WERI-Rb-1 (cell line): Measurements from ENCODE around the gene SURF1.

Experiments
- DNase-seq: peaks from one replicate; pipeline ENCODE4 v3.0.0-alpha.2; 2020
- H3K27ac ChIP-seq: fragments of 250-450 bp; sonication (Bioruptor Pico); 2 replicates; pipeline ENCODE4 v1.5.1; 2020; ENCODE audit warnings: mild to moderate bottlenecking, moderate library complexity
- H3K27me3 ChIP-seq: fragments of 250-450 bp; sonication (Bioruptor Pico); 2 replicates; pipeline ENCODE4 v1.5.1; 2021; ENCODE audit warnings: mild to moderate bottlenecking, low read depth, moderate library complexity; ENCODE audit not compliant: insufficient read depth, severe bottlenecking
- H3K36me3 ChIP-seq: fragments of 250-450 bp; sonication (Bioruptor Pico); 2 replicates; pipeline ENCODE4 v1.5.1; 2020; ENCODE audit warnings: mild to moderate bottlenecking, moderate library complexity
- H3K4me3 ChIP-seq: 2 replicates; pipeline ENCODE4 v1.5.1; 2011; ENCODE audit warnings: low read depth, mild to moderate bottlenecking, control low read depth, low read length
- H3K9me3 ChIP-seq: fragments of 250-450 bp; sonication (Bioruptor Pico); 2 replicates; pipeline ENCODE4 v1.5.1; 2021; ENCODE audit warnings: mild to moderate bottlenecking, moderate library complexity; ENCODE audit not compliant: severe bottlenecking
- TF ChIP-seq, protein P1 (sequence below): IDR thresholded peaks from 2 replicates; pipeline ENCODE4 v1.5.1; 2011; ENCODE audit warnings: low read depth, mild to moderate bottlenecking, control low read depth, inconsistent platforms, low read length

The SURF1 gene

DNA sequence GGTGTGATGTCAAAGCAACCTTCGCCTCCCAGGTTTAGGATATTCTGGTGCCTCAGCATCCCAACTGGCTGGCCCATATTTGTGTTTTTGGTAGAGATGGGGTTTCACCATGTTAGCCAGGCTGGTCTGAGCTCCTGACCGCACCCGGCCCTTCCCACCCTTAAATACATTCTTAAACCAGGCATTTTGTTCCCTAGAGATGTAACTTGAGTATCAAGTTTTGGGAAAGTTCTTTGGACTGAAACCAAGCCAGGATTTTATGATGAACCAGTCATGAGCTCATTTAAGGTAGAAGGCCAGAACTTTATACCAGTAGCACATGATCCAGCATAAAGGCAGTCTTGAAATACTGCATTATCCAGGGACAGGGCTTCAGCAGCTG is 4.8 kb downstream of the SURF1 start:
- Histone ChIP-seq H3K4me3 (no peak overlapping the region), H3K36me3 (peaks cover 58% of the 10 kb centered on the region)
- no peak for DNase-seq

DNA sequence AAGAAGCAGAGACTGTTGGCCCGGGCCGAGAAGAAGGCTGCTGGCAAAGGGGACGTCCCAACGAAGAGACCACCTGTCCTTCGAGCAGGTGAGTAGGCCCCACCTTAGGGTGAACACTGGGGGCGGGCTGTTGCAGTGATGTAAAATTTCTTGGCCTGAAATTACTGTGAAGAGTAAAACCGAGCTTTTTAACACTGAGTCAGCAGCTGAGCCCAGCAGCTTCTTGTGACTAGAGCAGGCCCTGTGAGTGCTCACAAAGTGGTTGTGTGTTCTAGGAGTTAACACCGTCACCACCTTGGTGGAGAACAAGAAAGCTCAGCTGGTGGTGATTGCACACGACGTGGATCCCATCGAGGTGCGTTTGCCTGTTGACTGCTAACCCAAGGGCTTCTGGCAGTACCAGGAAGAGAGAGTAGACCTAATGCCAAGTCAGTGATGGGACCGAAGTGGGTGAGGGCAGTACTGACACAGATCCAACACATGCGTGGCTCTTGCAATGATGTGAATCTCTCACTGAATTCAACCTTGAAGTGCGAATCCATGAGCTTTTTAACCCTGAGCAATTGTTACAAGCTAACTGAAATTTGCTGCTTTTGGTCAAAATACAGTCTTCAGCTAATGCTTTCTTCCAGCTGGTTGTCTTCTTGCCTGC is 6.2 kb downstream of the SURF1 start:
- Histone ChIP-seq H3K27me3 (no peaks in the 10 kb centered on the region), H3K4me3 (no peak overlapping the region), H3K36me3 (peaks cover 72% of the 10 kb centered on the region), H3K27ac (peak overlapping the region; percentile 96; the same call in 1 of the 2 replicates), H3K9me3 (no peaks in the 10 kb centered on the region)
- DNase-seq: no peak
- TF ChIP-seq, protein P1, sequence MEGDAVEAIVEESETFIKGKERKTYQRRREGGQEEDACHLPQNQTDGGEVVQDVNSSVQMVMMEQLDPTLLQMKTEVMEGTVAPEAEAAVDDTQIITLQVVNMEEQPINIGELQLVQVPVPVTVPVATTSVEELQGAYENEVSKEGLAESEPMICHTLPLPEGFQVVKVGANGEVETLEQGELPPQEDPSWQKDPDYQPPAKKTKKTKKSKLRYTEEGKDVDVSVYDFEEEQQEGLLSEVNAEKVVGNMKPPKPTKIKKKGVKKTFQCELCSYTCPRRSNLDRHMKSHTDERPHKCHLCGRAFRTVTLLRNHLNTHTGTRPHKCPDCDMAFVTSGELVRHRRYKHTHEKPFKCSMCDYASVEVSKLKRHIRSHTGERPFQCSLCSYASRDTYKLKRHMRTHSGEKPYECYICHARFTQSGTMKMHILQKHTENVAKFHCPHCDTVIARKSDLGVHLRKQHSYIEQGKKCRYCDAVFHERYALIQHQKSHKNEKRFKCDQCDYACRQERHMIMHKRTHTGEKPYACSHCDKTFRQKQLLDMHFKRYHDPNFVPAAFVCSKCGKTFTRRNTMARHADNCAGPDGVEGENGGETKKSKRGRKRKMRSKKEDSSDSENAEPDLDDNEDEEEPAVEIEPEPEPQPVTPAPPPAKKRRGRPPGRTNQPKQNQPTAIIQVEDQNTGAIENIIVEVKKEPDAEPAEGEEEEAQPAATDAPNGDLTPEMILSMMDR: no peak

More for the DNA sequence above, 4.8 kb downstream of the SURF1 start:
- Histone ChIP-seq H3K9me3 (no peaks in the 10 kb centered on the region), H3K27me3 (no peaks in the 10 kb centered on the region), H3K27ac (no peak overlapping the region)
- TF ChIP-seq, protein P1: no peak

DNA sequence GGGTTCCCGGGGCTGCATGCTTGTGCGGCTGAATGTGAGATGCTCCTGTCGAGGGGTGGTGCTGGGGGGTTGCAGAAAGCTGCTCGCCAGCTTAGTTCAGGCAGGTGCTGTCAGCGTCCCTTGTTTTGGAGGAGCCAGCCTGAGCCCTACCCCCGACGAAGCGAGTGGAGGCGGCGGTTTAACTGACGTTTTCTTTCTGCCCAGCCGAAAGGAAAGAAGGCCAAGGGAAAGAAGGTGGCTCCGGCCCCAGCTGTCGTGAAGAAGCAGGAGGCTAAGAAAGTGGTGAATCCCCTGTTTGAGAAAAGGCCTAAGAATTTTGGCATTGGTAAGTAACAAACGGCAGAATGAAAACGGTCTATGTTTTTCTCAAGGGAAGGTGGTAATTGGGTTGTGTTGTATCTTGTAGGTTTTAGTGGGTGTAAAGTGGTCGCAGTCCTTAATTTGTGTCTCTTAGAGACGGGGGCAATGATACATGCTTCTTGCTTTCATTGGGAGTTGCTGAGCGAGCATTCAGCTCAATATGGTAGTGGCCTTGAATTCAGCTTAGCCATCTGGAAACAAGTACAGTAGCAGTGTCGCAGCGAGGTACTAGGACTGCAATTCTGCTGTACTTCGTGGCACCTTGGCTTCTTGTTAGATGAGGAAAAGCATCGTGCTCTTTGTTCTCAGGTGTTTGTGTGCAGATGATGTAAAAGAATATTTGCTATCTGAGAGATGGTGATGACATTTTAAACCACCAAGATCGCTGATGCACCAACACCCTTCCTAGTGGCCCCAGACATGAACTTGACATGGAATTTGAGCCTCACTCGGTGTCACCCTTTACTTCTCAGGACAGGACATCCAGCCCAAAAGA is 7.3 kb downstream of the SURF1 start:
- peak overlapping the region; percentile 96 for H3K27ac ChIP-seq
- DNase-seq: no peak
- TF ChIP-seq, protein P1: no peak
- H3K27me3 ChIP-seq: no peaks in the 10 kb centered on the region
- peaks cover 84% of the 10 kb centered on the region for H3K36me3 ChIP-seq
- H3K9me3 ChIP-seq: no peaks in the 10 kb centered on the region
- H3K4me3 ChIP-seq: peak overlapping the region; percentile 98

DNA sequence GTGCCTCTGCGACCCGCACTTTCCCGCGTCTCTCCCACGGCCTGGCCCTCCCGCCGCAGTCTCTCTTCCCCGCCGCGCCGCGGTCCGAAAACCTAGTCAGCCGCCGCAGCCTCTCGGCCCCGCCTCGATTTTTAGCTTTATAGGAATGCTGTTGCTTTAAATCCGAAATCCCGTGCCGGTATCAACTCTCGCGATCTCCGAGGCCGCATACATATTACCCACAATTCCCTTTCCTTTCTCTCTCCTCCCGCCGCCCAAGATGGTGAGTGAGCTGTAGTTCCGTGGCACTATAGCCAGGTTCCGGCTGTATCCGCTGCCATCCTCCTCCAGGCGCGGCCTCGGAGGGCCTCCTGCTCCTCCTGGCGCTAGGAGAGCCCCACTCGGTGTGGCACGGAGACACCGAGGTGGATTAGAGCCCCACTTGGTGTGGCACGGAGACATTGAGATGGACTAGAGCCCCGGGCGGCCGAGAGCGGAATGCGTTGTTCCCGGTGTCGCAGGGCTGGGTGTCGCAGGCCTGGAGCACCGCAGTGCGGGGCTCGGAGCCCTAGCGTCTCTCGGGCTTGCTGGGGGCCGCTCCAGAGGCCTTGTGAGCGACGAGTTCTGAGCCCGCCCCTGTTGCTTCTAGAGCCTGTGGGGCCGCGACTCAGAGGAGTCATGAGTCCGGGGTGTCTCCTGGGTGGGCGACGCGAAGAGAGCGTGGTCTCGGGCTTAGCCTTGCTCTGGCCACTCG is 8.1 kb downstream of the SURF1 start, which contains the start of the genes MED22 and RPL7A:
Gene MED22 (minus strand): TSS at position 147 of the 733 bp plus-strand sequence. CDS start 1,469 bp downstream, outside the sequence.
Gene RPL7A (plus strand): TSS at position 234 of the 733 bp plus-strand sequence. CDS start 26 bp downstream, at position 260.
- Histone ChIP-seq H3K4me3 (peak within 1 kb of the TSS; percentile 98), H3K36me3 (peaks cover 84% of the 10 kb centered on the region), H3K27ac (peak within 1 kb of the TSS; percentile 96), H3K27me3 (no peaks in the 10 kb centered on the region), H3K9me3 (no peaks in the 10 kb centered on the region)
- peak; percentile 94 for DNase-seq
- TF ChIP-seq, protein P1: no peak

DNA sequence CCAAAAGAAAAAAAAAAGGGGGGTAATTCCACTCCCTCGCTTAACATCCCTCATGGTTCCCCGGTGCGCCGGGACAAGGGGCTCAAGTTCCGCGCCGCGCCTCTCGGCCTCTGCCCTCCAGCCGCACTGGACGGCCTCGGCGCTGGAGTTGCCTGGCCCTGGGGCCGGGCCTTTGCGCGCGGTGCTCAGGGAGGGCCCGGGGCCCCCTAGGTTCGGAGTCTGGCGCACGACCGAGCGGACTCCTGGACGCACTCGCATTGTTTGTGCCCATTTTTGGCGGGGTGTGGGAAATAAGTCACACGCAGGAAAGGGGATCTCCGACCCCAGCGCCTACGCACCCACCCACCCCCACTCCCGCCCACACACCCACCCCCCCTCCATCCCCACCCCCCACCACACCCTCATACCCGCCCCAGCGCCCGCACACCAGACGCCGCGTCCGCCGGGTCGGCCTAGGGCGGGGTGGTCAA is 8.7 kb downstream of the SURF1 start:
- DNase-seq: no peak
- Histone ChIP-seq H3K36me3 (peaks cover 83% of the 10 kb centered on the region), H3K27ac (peak overlapping the region; percentile 96), H3K9me3 (no peaks in the 10 kb centered on the region), H3K4me3 (peak overlapping the region; percentile 98), H3K27me3 (no peaks in the 10 kb centered on the region)
- TF ChIP-seq, protein P1: no peak
